Ovary (tissue), 9 donors: ENCODE data around the gene DMWD. TPM values are rescaled to one million over a fixed set of nuclear protein-coding genes. Genes with fewer than 3 reads are reported as not detected.

Experiments
- DNase-seq, 5 donors: peaks; one replicate each; pipeline ENCODE4 v3.0.0-alpha.2; 2019 to 2020
- H3K27ac ChIP-seq, 2 donors: fragments of 200-600 bp; one replicate each; pipeline versions ENCODE4 v1.5.1 to v1.8.0; 2019 to 2022
- H3K27me3 ChIP-seq: fragments of 200-600 bp; one replicate; pipeline ENCODE4 v1.8.0; 2022
- H3K36me3 ChIP-seq: fragments of 200-600 bp; sonication (generic); one replicate; pipeline ENCODE4 v1.5.1; 2019
- H3K4me1 ChIP-seq: one replicate; pipeline ENCODE4 v1.8.1; 2013; ENCODE audit warnings: mild to moderate bottlenecking, moderate library complexity; ENCODE audit not compliant: insufficient read depth
- H3K4me3 ChIP-seq: fragments of 200-600 bp; sonication (generic); one replicate; pipeline ENCODE4 v1.5.1; 2017
- H3K9me3 ChIP-seq, 2 donors: fragments of 200-600 bp in 1 of 2; sonication (generic) in 1 of 2; one replicate each; pipeline versions ENCODE4 v1.5.1 to v1.8.1; 2013 to 2019; ENCODE audit warnings: mild to moderate bottlenecking in 1 of 2, moderate library complexity in 1 of 2
- CTCF ChIP-seq, 3 donors: fragments of 450-650 bp in 2 of 3; fragments of 200-600 bp in 1 of 3; IDR thresholded peaks; one replicate each; pipeline versions ENCODE4 v1.5.1 to v1.8.0; 2016 to 2022; ENCODE audit warnings: antibody characterized with exemption in 3 of 3, mild to moderate bottlenecking in 1 of 3
- EP300 ChIP-seq: sonication (generic); formaldehyde crosslinking; IDR thresholded peaks from one replicate; pipeline ENCODE4 v1.6.1; 2017; ENCODE audit warnings: antibody characterized with exemption
- POLR2A ChIP-seq: fragments of 450-650 bp; IDR thresholded peaks from one replicate; pipeline ENCODE4 v1.6.1; 2017; ENCODE audit warnings: antibody characterized with exemption, mild to moderate bottlenecking, moderate library complexity
- WGBS, 3 donors: extraction: QIAGEN DNeasy Blood & Tissue Kit in 1 of 3; methylation state at CpG; one replicate each; pipeline versions ENCODE4 v1.1.5 to v1.1.7; 2013 to 2017; 5-methylcytosine and 5-hydroxymethylcytosine counted together
- intact Hi-C, 4 donors: fragments of 100-400 bp; cut with DNase I; formaldehyde crosslinking; loops; one replicate each; pipeline versions ENCODE4 v1.11.0 to v1.15.1; 2022 to 2023
- polyA plus RNA-seq, 2 donors: library from polyadenylated mRNA; stranded (reverse); fragments of 200-250 nt in 1 of 2; fragments of 350-450 nt in 1 of 2; fragmentation: Illumina TruSeq in 1 of 2; extraction: RNeasy Lipid Tissue Mini Kit (QIAGEN cat#74804) in 1 of 2; gene quantifications; one replicate each; pipeline ENCODE4 v1.2.3, GENCODE V29; 2013 to 2014
- total RNA-seq, 7 donors: library from RNA; depleted of rRNA in 2 of 7; stranded (reverse); fragments of >200 nt in 2 of 7; fragmentation: NEBNext Ultra II Directional in 3 of 7; extraction: Animal tissue kit (Norgen Biotek cat#: 25700) in 3 of 7; gene quantifications; one replicate each; pipeline versions ENCODE4 v1.1.0 to v1.2.4, GENCODE V29; 2016 to 2023
- donor health status: DM: no; HTN: no; CAD: no; lungs with moderate emphysema.
- donor health status: DM: no; HTN: no; CAD: no.
- donor health status: Bipolar disorder and iron deficiency.
- donor health status: DM: yes; HTN: yes; CAD: no.
- donor health status: DM: no; HTN: no; CAD: no.
- donor health status: DM: yes; HTN: yes; CAD: no.

Gene DMWD
- total and polyA plus RNA-seq, 9 donors: 11.4 to 85.4 (median 54.9) TPM

- no peak for TF ChIP-seq CTCF (IDR thresholded peaks at IDR 0.05)
- TF ChIP-seq POLR2A: peak; percentile 20
Measured at GRCh38 chr19:45767881-45768654, 24.6 kb downstream of the DMWD start.

GRCh38 chr19:45767410-45767880 is 25.2 kb downstream of the DMWD start:
- intact Hi-C loops: loop anchor here (2.0 to 10.0 kb wide), 4 partner anchors 37 to 75 kb away; partner anchors contain the start of genes QPCTL (in 2 of the 4), SNRPD2 (in 2 of the 4) and FBXO46 (in 1 of the 4)
- H3K4me3 ChIP-seq: peak overlapping the region; percentile 91
- DNase-seq: peak; percentile 84 to 91 (median 88)

More at GRCh38 chr19:45767881-45768654, 24.6 kb downstream of the DMWD start:
- intact Hi-C loops: loop anchor here (2.0 to 10.0 kb wide), 4 partner anchors 37 to 76 kb away; partner anchors contain the start of genes QPCTL (in 2 of the 4), SNRPD2 (in 2 of the 4) and FBXO46 (in 1 of the 4)
- peak; percentile 75 to 86 (median 80) for DNase-seq
- H3K4me1 ChIP-seq: peaks cover 26% of the 10 kb centered on the region
- 0% methylated on average over 69 to 102 of the region's 102 CpGs for WGBS, 3 donors
- H3K36me3 ChIP-seq: no peaks in the 10 kb centered on the region
- no peaks in the 10 kb centered on the region for H3K27me3 ChIP-seq
- peak overlapping the region; percentile 91 for H3K4me3 ChIP-seq
- H3K27ac ChIP-seq: peak overlapping the region; percentile 94 to 96
- H3K9me3 ChIP-seq: no peaks in the 10 kb centered on the region

GRCh38 chr19:45766869-45767346 is 25.7 kb downstream of the DMWD start:
- no peak for TF ChIP-seq CTCF (IDR thresholded peaks at IDR 0.05)
- no peak for TF ChIP-seq POLR2A
- no peak for TF ChIP-seq EP300
- DNase-seq: peak in 1 of 5 donors; percentile 73
- H3K36me3 ChIP-seq: no peaks in the 10 kb centered on the region
- H3K27ac ChIP-seq: peak overlapping the region; percentile 94 to 96
- H3K27me3 ChIP-seq: no peaks in the 10 kb centered on the region
- WGBS, 3 donors: 2 to 11% (median 6%) methylated on average over 22 to 24 of the region's 24 CpGs
- peak overlapping the region; percentile 91 for H3K4me3 ChIP-seq
- intact Hi-C loops: loop anchor here (2.0 to 10.0 kb wide), 4 partner anchors 36 to 75 kb away; partner anchors contain the start of genes QPCTL (in 2 of the 4), SNRPD2 (in 2 of the 4) and FBXO46 (in 1 of the 4)
- peaks cover 27% of the 10 kb centered on the region for H3K4me1 ChIP-seq
- no peaks in the 10 kb centered on the region for H3K9me3 ChIP-seq

More at GRCh38 chr19:45767410-45767880, 25.2 kb downstream of the DMWD start:
- 2 to 6% (median 3%) methylated on average over 31 of the region's 31 CpGs for WGBS, 3 donors
- H3K36me3 ChIP-seq: no peaks in the 10 kb centered on the region
- peaks cover 27% of the 10 kb centered on the region for H3K4me1 ChIP-seq
- TF ChIP-seq CTCF (IDR thresholded peaks at IDR 0.05) (no peak), POLR2A (peak; percentile 59)
- H3K9me3 ChIP-seq: no peaks in the 10 kb centered on the region
- H3K27me3 ChIP-seq: no peaks in the 10 kb centered on the region
- H3K27ac ChIP-seq: peak overlapping the region; percentile 94 to 96

GRCh38 chr19:45766296-45766868 is 26.3 kb downstream of the DMWD start:
- intact Hi-C loops: loop anchor here (2.0 to 10.0 kb wide), 4 partner anchors 36 to 74 kb away; partner anchors contain the start of genes QPCTL (in 2 of the 4), SNRPD2 (in 2 of the 4) and FBXO46 (in 1 of the 4)
- Histone ChIP-seq H3K9me3 (no peaks in the 10 kb centered on the region), H3K27ac (peak overlapping the region; percentile 94 to 96), H3K27me3 (no peaks in the 10 kb centered on the region), H3K4me3 (peak overlapping the region; percentile 91), H3K4me1 (peaks cover 27% of the 10 kb centered on the region), H3K36me3 (no peaks in the 10 kb centered on the region)
- TF ChIP-seq POLR2A: no peak
- TF ChIP-seq CTCF (IDR thresholded peaks at IDR 0.05): no peak
- TF ChIP-seq EP300: no peak
- 27 to 38% (median 31%) methylated on average over 12 to 17 of the region's 17 CpGs for WGBS, 3 donors
- peak; percentile 42 to 64 (median 60) for DNase-seq
